SW 1271 (cell line): ENCODE data around the gene ACKR2.
A peak's percentile ranks its signal among the peaks of the same experiment; 100 is the strongest.

ENCODE experiments used
- DNase-seq, 2 experiments: peaks; one replicate each; lab custom pipeline; 2025; lab: John Stamatoyannopoulos, UW

Gene ACKR2, protein sequence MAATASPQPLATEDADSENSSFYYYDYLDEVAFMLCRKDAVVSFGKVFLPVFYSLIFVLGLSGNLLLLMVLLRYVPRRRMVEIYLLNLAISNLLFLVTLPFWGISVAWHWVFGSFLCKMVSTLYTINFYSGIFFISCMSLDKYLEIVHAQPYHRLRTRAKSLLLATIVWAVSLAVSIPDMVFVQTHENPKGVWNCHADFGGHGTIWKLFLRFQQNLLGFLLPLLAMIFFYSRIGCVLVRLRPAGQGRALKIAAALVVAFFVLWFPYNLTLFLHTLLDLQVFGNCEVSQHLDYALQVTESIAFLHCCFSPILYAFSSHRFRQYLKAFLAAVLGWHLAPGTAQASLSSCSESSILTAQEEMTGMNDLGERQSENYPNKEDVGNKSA

DNA sequence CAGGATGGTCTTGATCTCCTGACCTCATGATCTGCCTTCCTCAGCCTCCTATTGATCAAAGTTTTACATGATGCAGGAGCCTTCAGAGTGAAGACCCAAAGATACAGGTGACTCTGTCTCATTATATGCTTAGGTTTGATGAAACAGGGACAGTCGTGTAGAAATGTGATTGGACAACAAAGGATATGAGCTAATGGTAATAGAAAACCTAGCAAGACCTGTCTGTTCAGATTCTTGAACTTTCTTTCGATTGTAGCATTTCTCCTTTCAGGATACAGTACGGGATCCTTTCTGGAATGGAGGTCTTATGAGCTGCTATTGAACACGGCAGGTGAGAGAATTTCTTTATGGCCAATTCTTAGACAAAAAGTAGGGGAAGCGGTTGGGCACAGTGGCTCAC lies at the start of gene ACKR2:
TSS of gene ACKR2 (plus strand) at position 244 of the 400 bp plus-strand sequence. CDS start 55,058 bp downstream, outside the sequence.
- DNase-seq = no peak

DNA sequence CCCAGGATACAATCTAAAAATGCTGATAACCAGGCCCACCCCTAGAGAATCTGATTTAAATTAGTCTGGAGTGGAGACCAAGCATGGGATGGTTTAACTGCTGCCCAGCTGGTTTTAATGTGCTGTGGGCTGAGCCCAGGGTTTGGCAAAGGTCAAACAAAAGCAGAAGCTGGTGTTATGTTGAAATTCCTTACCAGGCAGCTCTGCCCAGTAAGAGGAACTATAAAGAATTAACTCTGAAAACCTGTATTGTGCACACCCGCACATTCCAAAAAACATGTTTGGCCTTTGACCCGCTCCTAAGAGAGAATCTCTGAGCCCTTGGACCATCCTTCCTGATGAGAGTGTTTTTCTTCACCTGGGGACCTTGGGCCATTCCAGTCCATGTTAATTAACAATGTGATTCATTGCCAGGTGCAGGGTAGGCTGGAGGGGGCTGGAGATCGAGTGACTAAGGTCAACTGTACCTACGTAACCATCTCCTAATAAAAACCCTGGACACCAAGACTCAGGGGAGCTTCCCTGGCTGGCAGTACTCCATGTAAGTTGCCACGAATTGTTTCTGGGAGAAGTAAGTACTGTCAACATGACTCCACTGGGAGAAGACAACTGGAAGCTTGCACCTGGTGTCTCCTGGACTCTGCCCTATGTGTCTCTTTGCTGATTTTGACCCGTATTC lies 47.1 kb upstream of the ACKR2 start:
- DNase-seq = no peak

DNA sequence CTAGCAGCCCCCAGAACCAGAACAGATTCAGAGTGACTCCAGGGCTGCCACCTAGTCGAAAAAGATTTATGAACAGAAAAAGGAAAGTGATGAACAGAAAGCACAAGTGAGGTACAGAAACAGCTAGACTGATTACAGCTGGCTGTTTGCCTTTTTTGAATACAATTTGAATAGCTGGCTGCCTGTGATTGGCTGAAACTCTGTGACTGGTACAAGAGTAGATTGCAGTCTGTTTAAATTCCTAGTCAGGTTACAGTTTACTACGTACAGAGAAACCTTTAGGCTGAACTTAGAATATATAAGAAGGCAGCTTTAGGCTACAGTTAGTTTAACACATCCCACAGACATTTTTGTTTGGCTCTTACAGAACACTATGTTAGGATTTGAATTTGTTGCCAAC lies 46.2 kb upstream of the ACKR2 start:
- no peak for DNase-seq

DNA sequence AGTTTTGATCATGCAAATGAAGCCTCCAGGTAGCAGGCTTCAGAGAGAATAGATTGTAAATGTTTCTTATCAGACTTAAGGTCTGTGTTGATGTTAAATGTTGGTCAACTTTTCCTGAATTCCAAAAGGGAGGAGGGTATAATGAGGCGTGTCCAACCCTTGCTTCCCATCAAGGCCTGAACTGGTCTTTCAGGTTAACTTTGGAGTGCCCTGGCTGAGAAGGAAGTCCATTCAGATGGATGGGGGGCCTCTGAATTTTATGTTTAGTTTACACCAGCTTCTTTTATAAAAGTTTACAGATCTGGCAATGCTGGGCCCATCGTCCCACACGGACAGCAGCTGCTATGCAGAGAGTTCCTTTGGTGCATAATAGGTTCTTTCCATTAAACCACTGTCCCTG lies 45.1 kb upstream of the ACKR2 start:
- DNase-seq = no peak

DNA sequence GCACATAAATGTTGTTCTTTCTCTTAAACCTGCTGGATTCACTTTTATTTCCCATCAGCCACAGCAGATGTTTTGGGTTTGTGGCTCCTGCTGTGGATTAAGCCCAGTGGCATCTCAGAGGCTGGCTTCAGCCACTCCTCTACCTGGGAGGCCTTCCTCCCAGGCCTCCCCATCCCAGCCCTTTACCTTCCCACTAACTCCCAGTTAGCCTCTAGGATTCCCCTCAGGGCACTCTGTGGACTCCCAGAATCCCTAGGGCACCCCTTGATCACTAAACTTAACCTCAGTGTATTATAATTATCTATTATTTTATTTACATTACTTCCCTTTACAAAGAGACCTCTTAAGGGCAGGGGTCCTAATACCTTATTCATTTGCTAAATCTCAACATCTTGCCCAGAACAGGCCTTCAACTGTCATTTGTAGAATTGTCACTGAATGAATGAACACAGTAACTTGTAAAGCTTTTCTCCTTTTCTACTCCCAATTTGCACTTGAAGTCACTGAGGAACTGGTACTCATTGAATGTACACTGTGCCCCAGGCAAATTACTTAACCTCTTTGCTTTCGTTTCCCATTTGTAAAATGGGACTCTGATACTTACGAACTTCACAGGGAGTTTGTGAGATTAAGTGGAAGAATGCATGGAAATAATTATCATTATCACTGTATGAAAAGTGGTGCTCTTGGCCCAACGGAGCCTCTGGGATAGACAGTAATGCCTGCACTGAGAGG lies 44.5 kb upstream of the ACKR2 start:
- DNase-seq = no peak

DNA sequence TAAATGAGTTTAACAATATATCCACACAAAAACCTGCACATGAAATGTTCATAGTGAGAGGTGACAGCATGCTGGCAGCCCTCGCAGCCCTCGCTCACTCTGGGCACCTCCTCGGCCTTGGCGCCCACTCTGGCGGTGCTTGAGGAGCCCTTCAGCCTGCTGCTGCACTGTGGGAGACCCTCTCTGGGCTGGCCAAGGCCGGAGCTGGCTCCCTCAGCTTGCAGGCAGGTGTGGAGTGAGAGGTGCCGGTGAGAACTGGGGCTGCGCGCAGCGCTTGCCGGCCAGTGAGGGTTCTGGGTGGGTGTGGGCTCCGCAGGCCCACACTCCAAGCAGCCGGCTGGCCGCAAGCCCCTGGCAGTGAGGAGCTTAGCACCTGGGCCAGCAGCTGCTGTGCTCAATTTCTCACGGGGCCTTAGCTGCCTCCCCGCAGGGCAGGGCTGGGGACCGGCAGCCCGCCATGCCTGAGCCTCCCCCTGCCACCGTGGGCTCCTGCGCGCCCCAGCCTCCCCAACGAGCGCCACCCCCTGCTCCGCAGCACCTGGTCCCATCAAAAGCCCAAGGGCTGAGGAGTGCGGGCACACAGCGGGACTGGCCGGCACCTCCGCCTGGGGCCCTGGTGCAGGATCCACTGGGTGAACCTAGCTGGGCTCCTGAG lies 39.6 kb upstream of the ACKR2 start:
- no peak for DNase-seq

DNA sequence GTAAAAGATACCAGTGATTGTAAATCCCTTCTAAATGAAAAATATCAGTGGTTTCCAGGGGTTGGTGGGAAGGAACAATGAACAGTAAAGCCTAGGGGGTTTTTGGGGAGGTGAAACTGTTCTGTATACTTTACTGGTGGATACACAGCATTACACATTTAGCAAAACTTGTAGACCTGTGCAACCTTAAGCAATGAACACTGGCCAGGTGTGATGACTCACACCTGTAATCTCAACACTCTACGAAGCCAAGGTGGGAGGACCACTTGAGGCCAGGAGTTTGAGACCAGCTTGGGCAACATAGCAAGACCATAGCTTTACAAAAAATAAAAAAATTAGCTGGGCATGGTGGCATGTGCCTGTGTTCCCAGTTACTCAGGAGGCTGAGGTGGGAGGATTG lies 38.0 kb upstream of the ACKR2 start:
- DNase-seq = no peak

DNA sequence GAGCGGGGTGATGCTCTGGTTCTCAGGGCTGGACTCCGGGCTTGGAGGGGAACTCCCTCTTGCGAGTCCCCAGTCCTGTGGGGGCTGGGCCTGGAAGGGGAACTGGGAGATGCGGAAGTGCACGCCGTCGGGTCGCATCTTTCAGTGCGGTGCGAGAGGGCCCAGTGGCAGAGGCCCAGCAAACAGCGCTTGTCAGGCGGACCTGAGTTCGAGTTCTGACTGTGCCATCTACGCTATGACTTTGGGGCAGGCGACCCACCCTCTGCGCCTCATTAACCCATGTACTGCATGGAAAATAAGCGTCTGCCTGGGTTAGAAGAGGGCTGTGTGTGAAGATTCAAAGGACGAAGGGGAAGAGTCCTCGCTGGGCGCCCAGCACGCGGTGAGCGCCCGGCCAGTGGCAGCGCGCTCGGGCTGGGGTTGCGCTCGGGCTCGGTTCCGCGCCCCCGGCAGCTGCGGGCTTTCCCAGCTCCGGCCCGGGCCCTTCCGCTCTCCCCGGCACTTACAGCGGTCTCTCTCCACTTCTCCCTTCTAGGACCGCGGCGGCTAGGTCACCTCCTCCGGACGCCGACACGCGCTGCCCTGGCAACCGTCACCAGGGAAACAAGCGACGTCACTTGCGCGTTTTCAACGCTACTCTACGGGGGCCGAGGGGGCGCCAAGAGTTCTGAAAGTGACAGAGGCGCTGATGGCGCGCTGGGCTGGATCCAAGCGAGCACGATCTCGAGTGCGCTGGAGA lies 36.4 kb upstream of the ACKR2 start, which contains the start of gene CCDC13:
TSS of gene CCDC13 (minus strand) at position 584 of the 739 bp plus-strand sequence. CDS start 14,908 bp downstream, outside the sequence.
- DNase-seq = peak; percentile 78 to 87

DNA sequence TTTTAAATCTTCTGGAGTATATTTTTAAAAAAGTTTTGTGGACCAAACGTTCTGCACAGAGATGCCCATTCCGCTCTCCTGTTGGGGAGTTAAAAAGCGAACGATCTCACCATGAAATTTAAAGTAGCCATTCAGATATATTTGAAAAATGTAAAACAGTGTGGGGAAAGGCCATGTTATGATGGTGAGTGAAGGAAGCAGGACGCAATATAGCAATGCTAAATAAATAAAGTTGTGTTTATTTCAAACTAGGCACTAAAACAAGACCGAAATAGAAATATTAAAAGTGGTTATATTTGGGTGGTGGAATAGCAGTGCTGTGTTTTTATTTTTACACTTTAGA lies 35.9 kb upstream of the ACKR2 start:
- DNase-seq = peak in 1 of 2 experiments; percentile 69

DNA sequence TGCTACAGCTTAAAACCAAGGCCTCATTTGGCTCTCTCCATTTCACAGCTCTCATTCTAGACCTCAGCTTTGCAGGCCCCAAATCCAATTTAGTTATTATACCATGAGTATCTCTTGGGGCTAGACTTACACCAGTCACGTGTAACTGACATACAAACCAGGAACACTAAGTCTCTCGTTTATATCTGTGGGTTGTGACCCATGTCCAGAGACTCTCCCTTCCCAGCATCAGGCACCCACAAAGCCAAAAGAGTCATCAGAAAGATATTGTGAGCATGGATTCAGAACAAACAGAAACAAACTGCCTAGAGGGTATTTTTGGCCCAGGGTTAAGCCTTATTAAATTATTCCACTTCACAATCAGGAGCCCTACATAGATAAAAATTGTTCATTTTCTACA lies 30.6 kb upstream of the ACKR2 start:
- no peak for DNase-seq

DNA sequence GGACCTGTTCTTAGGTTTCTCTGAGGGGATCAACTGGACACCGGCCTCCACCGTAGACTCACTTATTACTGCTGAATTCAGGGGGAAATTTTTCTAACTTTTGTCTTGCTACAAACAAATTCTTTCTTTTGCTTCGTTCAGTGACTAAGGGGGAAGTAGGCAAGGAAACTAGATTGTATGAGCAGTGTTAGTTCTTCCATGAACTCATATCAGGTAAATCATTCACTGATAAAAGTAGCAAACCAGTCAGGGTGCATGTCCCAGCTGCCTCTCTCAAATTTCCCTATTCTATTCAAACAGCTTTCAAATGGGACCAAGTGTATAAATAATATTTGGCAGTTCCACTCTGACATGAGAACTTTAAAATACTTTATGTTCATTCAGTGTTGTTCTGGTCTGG lies 28.8 kb upstream of the ACKR2 start:
- DNase-seq = no peak

DNA sequence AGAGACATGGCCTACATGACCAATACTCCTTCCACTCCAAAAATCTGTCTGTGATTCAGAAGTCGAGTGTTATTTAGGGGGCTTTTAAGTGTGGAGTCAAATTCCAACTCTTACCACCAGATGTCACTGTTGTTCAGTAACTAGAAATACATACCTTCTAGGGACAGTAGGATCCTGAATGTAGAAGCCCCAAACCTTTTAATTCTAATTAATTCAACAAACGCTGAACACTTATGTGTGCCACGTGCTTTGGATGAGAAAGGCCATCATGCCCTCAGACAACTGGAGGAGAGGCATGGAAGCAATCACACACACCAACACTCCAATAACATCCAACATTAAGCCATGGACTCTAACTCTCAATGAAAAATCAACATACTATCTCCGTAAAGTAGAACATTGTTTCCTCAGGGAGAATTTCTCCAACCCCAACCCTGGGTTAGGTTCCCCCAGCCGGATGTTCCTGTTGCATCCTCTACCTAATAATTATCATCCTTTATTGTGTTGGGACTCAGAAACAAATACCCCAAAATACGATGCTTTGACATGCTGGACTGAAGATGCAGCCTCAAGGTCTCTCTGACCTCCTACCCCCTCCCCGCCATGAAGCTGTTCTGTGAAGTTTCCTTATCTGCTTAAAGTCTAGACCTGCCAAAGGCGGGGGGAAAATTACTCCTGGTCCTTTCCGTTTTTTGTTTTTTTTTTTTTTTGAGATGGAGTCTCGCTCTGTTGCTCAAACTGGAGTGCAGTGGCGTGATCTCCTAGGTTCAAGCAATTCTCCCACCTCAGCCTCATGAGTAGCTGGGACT lies 28.1 kb upstream of the ACKR2 start:
- DNase-seq = peak in 1 of 2 experiments; percentile 65

DNA sequence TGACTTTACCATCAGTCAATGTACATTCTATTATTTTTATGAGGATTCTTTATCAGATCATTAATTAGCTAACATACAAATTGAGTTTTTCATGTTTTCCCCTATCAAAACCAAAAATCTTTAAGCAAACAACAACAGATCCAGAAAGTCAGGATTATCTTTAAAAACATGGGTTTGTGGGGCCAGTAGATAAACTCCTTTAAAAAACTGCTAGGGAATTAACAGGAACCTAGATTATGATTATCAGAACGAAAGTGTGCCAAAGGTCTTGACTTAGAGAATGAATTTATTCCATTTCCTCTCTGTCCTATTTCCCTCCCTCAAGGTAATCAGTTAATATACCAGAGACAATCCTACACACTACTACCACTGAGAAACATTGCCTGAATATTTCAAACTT lies 23.0 kb upstream of the ACKR2 start:
- DNase-seq = no peak

DNA sequence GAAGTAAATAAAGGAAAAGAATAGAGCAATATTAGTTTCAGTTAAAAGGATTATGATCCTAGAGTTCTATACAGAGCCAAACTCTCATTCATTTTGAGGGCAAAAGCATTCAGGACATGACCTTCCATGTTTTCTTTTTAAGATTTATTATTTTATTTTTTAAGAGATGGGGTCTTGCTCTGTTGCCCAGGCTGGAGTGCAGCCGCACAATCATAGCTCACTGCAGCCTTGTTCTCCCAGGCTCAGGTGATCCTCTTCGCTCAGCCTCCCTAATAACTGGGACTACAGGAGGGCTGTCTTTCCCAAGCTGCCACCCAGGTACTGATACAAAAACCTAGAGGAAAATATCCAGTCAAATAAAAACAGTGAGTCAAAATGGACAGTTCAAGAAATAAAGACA lies 22.6 kb upstream of the ACKR2 start:
- no peak for DNase-seq

DNA sequence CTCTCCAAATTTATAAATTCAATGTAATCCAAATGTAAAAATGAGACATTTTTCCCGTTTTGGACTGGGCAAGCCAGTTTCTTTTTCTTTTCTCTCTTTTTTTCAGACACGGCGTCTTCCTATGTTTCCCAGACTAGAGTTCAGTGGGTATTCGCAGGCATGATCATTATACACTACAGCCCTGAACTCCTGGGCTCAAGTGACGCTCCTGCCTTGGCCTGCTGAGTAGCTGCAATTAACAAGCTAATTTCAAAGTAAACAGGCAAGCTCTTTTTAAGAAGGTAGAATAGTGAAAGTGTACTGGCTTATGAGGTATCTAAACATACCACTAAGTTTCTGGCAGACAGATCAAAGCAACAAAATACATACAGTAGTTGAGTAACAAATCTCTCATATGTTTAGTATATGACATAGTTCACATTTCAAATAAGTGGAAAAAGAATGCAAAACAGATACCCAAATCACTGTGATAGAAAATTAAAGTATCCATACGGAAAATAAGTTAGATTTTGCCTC lies 18.5 kb upstream of the ACKR2 start:
- no peak for DNase-seq

DNA sequence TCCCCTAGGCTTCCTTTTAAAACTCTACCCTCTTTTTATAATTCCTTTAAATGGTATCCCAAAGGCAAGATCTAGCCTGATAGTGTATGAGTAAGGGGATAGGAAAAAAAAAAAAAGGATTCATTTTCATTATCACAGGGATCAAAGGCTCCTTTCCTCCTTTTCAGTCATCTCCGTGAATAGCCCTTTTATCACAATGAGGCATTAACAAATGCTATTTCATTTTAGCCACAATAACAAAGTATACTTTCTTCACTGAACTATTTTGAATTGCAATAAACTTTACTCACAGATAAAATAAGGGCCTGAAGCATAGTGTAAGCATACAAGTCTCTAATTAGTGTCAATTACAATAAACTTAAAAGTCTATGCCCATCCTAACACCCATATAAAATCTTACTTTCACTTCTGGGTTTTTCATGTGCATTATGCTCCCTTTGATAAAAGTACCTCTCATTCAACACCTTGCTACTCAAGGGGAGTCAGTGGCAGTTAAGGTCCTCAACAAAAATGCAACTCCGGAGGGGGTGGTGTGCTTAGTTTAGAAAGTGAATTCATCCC lies 13.5 kb upstream of the ACKR2 start:
- no peak for DNase-seq

DNA sequence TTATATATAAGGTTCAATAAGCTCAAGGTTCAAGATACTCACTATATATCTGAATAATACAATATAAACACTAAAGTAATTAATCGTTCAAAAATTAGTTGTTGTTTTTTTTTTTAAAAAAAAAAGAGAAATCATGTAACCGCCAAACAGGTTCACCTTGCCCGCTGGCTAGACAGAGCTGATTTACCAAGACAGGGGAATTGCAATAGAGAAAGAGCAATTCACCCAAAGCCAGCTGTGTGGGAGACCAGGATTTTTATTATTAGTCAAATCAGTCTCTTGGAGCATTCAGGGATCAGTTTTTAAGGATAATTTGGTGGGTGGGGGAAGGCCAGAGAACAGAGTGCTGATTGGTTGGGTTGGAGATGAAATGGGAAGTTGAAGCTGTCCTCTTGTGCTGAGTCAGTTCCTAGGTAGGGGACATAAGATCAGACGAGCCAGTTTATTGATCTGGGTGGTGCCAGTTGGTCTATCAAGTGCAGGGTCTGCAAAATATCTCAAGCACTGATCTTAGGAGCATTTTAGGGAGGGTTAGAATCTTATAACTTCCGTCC lies 12.8 kb upstream of the ACKR2 start:
- DNase-seq = no peak

DNA sequence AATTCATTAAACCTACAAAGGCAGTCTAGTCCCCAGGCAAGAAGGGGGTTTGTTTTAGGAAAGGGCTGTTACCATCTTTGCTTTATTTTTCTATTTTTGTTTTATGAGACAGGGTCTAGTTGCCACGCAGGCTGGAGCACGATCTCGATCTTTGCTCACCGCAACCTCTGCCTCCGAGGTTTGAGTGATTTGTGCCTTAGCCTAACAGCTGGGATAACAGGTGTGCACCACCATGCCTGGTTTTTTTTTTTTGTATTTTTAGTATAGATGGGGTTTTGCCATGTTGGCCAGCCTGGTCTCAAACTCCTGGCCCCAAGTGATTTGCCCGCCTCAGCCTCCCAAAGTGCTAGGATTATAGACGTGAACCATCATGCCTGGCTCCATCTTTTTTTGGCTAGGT lies 9.9 kb upstream of the ACKR2 start:
- no peak for DNase-seq

DNA sequence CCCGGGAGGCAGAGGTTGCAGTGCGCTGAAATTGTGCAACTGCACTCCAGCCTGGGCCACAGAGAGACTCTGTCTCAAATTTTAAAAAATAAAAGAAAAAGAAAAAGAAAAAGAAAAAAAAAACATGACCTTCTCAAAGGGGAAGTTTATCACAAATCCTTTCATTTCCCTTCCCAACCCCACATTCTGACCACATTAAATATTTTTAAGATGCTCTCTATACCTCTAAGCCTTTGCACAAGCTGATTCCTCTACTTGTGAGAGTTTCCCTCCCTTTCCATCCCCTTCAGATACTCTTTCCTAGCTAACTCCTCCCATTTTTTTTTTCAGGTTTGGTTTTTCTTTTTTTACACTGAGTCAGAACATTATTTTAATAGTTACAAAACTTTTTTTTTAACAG lies 9.0 kb upstream of the ACKR2 start:
- DNase-seq = no peak

DNA sequence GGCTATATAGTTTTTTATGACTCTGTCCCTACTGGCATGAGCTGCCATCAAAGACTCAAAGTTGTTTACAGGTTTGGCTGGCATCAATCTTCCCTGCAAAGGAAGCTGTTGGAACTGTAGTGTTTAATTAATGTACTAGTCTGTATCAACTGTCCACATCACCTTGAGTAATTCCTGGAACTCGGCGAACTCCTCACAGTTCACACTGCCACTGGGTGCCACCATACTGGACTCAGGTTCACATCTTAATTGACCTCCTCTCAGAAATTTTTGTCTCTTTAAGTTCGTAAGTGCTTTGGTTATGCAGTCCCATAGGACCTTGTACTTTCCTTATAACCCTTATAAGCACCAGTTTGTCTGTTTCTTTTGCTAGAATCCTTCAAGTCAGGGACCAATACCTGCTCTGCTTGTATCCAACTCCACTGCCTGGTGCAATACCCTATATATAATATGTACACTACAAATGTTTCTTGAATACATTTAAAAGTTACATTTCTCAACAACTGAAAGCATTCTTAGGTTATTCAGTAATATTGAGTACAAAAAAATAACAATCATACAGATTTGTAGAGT lies 8.1 kb upstream of the ACKR2 start:
- DNase-seq = no peak
